ENCODE data around the gene MYMK. TPM values are rescaled to one million over a fixed set of nuclear protein-coding genes. Genes with fewer than 3 reads are reported as not detected.

Gene MYMK
- polyA plus RNA-seq, 3 donors = not detected

DNA sequence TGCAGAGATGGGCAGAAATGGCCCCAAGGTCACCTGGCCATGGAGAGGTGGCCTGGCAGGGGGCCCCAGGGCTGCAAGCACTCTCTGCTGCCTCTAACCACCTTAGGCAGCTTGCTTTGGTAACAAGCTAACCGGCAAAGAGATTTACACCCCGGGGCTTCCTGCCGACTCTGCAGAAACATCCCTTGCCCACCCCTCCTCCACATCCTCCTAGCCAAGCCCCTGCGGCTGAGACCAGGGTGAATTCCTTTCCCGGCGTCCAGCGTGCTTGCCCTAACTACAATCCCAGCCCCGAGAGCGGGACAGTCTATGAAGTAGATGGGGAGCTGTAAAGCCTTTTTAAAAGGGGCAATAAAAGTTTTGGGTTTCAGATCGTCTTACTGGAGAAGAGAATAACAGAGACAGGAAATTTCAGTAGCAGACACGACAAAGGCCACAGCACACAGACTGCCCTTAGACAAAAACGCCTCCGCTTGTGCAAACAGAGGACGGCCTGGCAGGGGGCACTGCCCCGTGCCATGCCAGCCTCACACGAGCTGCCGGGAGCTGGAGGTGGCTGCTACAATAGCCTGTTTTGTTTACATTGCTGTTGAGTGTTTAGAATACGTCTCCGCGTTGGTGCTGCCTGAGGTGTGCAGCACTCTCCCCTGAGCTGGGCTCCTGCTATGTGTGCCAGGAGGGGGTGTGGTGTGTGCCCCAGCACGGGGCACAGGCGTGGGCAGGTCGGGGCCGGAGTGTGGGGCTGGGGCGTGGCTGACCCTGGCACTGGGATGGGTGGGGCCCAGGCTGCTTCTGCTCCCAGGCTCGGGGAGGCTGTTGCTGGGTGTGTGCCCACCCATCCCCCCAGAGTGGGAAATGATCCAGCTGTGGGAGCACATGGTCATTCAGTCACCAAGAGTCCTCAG is 15.3 kb downstream of the MYMK start:
- Mint-ChIP-seq H3K4me3 (peak overlapping the region; percentile 17 to 62), H3K27me3 (ENCODE audit: low read depth in 3 of 3) (peaks cover 6 to 25% (median 19%) of the 10 kb centered on the region in 3 donors), H3K9me3 (no peaks in the 10 kb centered on the region), H3K36me3 (no peaks in the 10 kb centered on the region), H3K27ac (no peak overlapping the region), H3K4me1 (peaks cover 2% of the 10 kb centered on the region)
- H3K27me3 ChIP-seq (ENCODE audit: control insufficient read depth in 2 of 2, insufficient read depth in 2 of 2, low read length in 2 of 2) = peaks cover 3 to 12% of the 10 kb centered on the region in 2 donors
- H4K20me1 ChIP-seq (ENCODE audit: insufficient read depth, low read length) = no peaks in the 10 kb centered on the region
- H3K4me3 ChIP-seq (replicated peaks in 1 of 3; ENCODE audit: low read depth in 2 of 3, low read length in 3 of 3) = no peak overlapping the region
- no peak overlapping the region for H3K4me2 ChIP-seq (replicated peaks; ENCODE audit: extremely low read depth, low read length, poor library complexity, severe bottlenecking)
- 14% methylated on average over 16 of the region's 26 CpGs for WGBS (ENCODE audit: insufficient coverage)
- H3K27ac ChIP-seq (ENCODE audit: low read depth in 1 of 2, low read length in 2 of 2) = no peak overlapping the region
- no peak overlapping the region for H3K9ac ChIP-seq (ENCODE audit: insufficient read depth, low read length, poor library complexity, severe bottlenecking)
- intact Hi-C loops (cut with micrococcal nuclease) = no loop called here
- no peaks in the 10 kb centered on the region for H3K9me3 ChIP-seq (replicated peaks in 1 of 2; ENCODE audit: control insufficient read depth in 1 of 2, insufficient read depth in 1 of 2, low read length in 2 of 2)
- H3K79me2 ChIP-seq (ENCODE audit: insufficient read depth, low read length) = no peaks in the 10 kb centered on the region
- DNase-seq = no peak
- no peak overlapping the region for H2AFZ ChIP-seq (ENCODE audit: insufficient read depth, low read depth, low read length, poor library complexity, severe bottlenecking)
- H3K4me1 ChIP-seq (ENCODE audit: control insufficient read depth in 1 of 2, insufficient read depth in 2 of 2, low read length in 2 of 2) = no peaks in the 10 kb centered on the region
- no peaks in the 10 kb centered on the region for H3K36me3 ChIP-seq (replicated peaks in 1 of 2; ENCODE audit: control insufficient read depth in 1 of 2, insufficient read depth in 2 of 2, low read length in 2 of 2)
- TF ChIP-seq, protein P1, sequence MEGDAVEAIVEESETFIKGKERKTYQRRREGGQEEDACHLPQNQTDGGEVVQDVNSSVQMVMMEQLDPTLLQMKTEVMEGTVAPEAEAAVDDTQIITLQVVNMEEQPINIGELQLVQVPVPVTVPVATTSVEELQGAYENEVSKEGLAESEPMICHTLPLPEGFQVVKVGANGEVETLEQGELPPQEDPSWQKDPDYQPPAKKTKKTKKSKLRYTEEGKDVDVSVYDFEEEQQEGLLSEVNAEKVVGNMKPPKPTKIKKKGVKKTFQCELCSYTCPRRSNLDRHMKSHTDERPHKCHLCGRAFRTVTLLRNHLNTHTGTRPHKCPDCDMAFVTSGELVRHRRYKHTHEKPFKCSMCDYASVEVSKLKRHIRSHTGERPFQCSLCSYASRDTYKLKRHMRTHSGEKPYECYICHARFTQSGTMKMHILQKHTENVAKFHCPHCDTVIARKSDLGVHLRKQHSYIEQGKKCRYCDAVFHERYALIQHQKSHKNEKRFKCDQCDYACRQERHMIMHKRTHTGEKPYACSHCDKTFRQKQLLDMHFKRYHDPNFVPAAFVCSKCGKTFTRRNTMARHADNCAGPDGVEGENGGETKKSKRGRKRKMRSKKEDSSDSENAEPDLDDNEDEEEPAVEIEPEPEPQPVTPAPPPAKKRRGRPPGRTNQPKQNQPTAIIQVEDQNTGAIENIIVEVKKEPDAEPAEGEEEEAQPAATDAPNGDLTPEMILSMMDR (IDR thresholded peaks at IDR 0.05) = no peak

DNA sequence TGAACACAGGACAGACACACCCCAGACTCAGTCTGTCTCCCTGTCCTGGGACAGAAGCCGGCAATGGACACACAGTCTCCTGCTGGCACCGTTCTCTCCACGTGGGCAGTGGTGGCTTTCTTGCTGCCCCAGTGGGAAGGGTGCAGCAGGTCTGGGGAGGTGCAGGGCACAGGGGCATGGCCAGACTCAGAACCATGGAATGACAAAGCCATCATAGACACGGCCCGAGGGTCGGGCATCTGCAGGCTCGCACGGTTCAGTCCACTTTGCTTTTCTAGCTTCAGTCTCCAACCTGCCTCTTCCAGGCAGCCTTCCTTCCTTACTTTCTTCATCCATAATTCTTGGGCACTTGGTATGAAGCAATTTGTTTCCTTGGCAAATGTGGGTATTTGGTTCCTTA is 16.7 kb downstream of the MYMK start:
- no peaks in the 10 kb centered on the region for H3K4me1 ChIP-seq (ENCODE audit: control insufficient read depth in 1 of 2, insufficient read depth in 2 of 2, low read length in 2 of 2)
- H3K4me3 ChIP-seq (replicated peaks in 1 of 3; ENCODE audit: low read depth in 2 of 3, low read length in 3 of 3) = no peak overlapping the region
- peaks cover 6 to 27% (median 23%) of the 10 kb centered on the region in 3 donors for H3K27me3 Mint-ChIP-seq (ENCODE audit: low read depth in 3 of 3)
- no peaks in the 10 kb centered on the region for H3K36me3 ChIP-seq (replicated peaks in 1 of 2; ENCODE audit: control insufficient read depth in 1 of 2, insufficient read depth in 2 of 2, low read length in 2 of 2)
- no peaks in the 10 kb centered on the region for H4K20me1 ChIP-seq (ENCODE audit: insufficient read depth, low read length)
- no peak overlapping the region for H3K27ac Mint-ChIP-seq
- H3K79me2 ChIP-seq (ENCODE audit: insufficient read depth, low read length) = no peaks in the 10 kb centered on the region
- H3K9me3 ChIP-seq (replicated peaks in 1 of 2; ENCODE audit: control insufficient read depth in 1 of 2, insufficient read depth in 1 of 2, low read length in 2 of 2) = no peaks in the 10 kb centered on the region
- no peak overlapping the region for H3K9ac ChIP-seq (ENCODE audit: insufficient read depth, low read length, poor library complexity, severe bottlenecking)
- H3K27ac ChIP-seq (ENCODE audit: low read depth in 1 of 2, low read length in 2 of 2) = no peak overlapping the region
- H3K9me3 Mint-ChIP-seq = peaks cover 0 to 3% (median under 1%) of the 10 kb centered on the region in 7 donors
- no peak overlapping the region for H3K4me3 Mint-ChIP-seq
- intact Hi-C loops (cut with micrococcal nuclease) = no loop called here
- H3K27me3 ChIP-seq (ENCODE audit: control insufficient read depth in 2 of 2, insufficient read depth in 2 of 2, low read length in 2 of 2) = peaks cover 3 to 12% of the 10 kb centered on the region in 2 donors
- H3K4me2 ChIP-seq (replicated peaks; ENCODE audit: extremely low read depth, low read length, poor library complexity, severe bottlenecking) = no peak overlapping the region
- peaks cover 2% of the 10 kb centered on the region for H3K4me1 Mint-ChIP-seq
- TF ChIP-seq, protein P1 (IDR thresholded peaks at IDR 0.05) = no peak
- DNase-seq = no peak
- H3K36me3 Mint-ChIP-seq = no peaks in the 10 kb centered on the region
- H2AFZ ChIP-seq (ENCODE audit: insufficient read depth, low read depth, low read length, poor library complexity, severe bottlenecking) = no peak overlapping the region
- WGBS (ENCODE audit: insufficient coverage) = 93% methylated on average over 3 of the region's 8 CpGs

All from CD14-positive monocyte (primary cell).